Measurements from ENCODE around the gene PARVG. TPM values are rescaled to one million over a fixed set of nuclear protein-coding genes. Genes with fewer than 3 reads are reported as not detected.

Gene PARVG
- total RNA-seq, 2 donors from 2014 or later, result 89.1 to 94.7 TPM

- Mint-ChIP-seq H3K36me3 (ENCODE audit: low read depth) (peaks cover 2% of the 10 kb centered on the region), H3K4me1 (peaks cover 2% of the 10 kb centered on the region), H3K4me3 (no peak overlapping the region), H3K27ac (no peak overlapping the region), H3K27me3 (peaks cover 49% of the 10 kb centered on the region)
- DNase-seq (no peak), ATAC-seq (no peak)
- H3K9me3 ChIP-seq (ENCODE audit: control insufficient read depth, low read length, poor library complexity, severe bottlenecking), result no peaks in the 10 kb centered on the region
Observed at GRCh38 chr22:44242946-44243724, 62.4 kb downstream of the PARVG start.

- Mint-ChIP-seq H3K27me3 (peaks cover 51% of the 10 kb centered on the region), H3K4me1 (peaks cover 2% of the 10 kb centered on the region), H3K27ac (no peak overlapping the region), H3K4me3 (no peak overlapping the region), H3K36me3 (ENCODE audit: low read depth) (peaks cover 2% of the 10 kb centered on the region)
- H3K9me3 ChIP-seq (ENCODE audit: control insufficient read depth, low read length, poor library complexity, severe bottlenecking), result no peaks in the 10 kb centered on the region
- ATAC-seq (no peak), DNase-seq (no peak)
Observed at GRCh38 chr22:44243761-44244160, 63.0 kb downstream of the PARVG start.

- no peak for ATAC-seq
- Mint-ChIP-seq H3K27me3 (peaks cover 51% of the 10 kb centered on the region), H3K36me3 (ENCODE audit: low read depth) (peaks cover 2% of the 10 kb centered on the region), H3K4me3 (no peak overlapping the region), H3K4me1 (peaks cover 2% of the 10 kb centered on the region), H3K27ac (no peak overlapping the region)
- no peaks in the 10 kb centered on the region for H3K9me3 ChIP-seq (ENCODE audit: control insufficient read depth, low read length, poor library complexity, severe bottlenecking)
- no peak for DNase-seq
Observed at GRCh38 chr22:44244265-44244822, 63.6 kb downstream of the PARVG start.

- H3K9me3 ChIP-seq (ENCODE audit: control insufficient read depth, low read length, poor library complexity, severe bottlenecking), result no peaks in the 10 kb centered on the region
- peaks cover 51% of the 10 kb centered on the region for H3K27me3 Mint-ChIP-seq
- no peak for DNase-seq
- no peak overlapping the region for H3K4me3 Mint-ChIP-seq
- no peak for ATAC-seq
- peaks cover 2% of the 10 kb centered on the region for H3K36me3 Mint-ChIP-seq (ENCODE audit: low read depth)
- peaks cover 2% of the 10 kb centered on the region for H3K4me1 Mint-ChIP-seq
- no peak overlapping the region for H3K27ac Mint-ChIP-seq
Observed at GRCh38 chr22:44245438-44245837, 64.7 kb downstream of the PARVG start.

- no peaks in the 10 kb centered on the region for H3K9me3 ChIP-seq (ENCODE audit: control insufficient read depth, low read length, poor library complexity, severe bottlenecking)
- Mint-ChIP-seq H3K27me3 (peaks cover 46% of the 10 kb centered on the region), H3K4me1 (peaks cover 2% of the 10 kb centered on the region), H3K4me3 (no peak overlapping the region), H3K36me3 (ENCODE audit: low read depth) (peaks cover 2% of the 10 kb centered on the region), H3K27ac (no peak overlapping the region)
- ATAC-seq, result no peak
- no peak for DNase-seq
Observed at GRCh38 chr22:44245867-44246266, 65.1 kb downstream of the PARVG start.

- DNase-seq (no peak), ATAC-seq (no peak)
- Mint-ChIP-seq H3K27ac (no peak overlapping the region), H3K4me3 (no peak overlapping the region), H3K36me3 (ENCODE audit: low read depth) (peaks cover 2% of the 10 kb centered on the region), H3K4me1 (peaks cover 2% of the 10 kb centered on the region), H3K27me3 (peaks cover 42% of the 10 kb centered on the region)
- no peaks in the 10 kb centered on the region for H3K9me3 ChIP-seq (ENCODE audit: control insufficient read depth, low read length, poor library complexity, severe bottlenecking)
Observed at GRCh38 chr22:44246615-44247326, 66.0 kb downstream of the PARVG start.

GRCh38 chr22:44247346-44247745 is 66.6 kb downstream of the PARVG start:
- H3K27me3 Mint-ChIP-seq, result peaks cover 36% of the 10 kb centered on the region
- peaks cover 2% of the 10 kb centered on the region for H3K4me1 Mint-ChIP-seq
- DNase-seq (no peak), ATAC-seq (no peak)
- H3K36me3 Mint-ChIP-seq (ENCODE audit: low read depth), result peaks cover 2% of the 10 kb centered on the region
- H3K27ac Mint-ChIP-seq, result no peak overlapping the region
- no peaks in the 10 kb centered on the region for H3K9me3 ChIP-seq (ENCODE audit: control insufficient read depth, low read length, poor library complexity, severe bottlenecking)
- no peak overlapping the region for H3K4me3 Mint-ChIP-seq

GRCh38 chr22:44247923-44248892 is 67.5 kb downstream of the PARVG start:
- no peak overlapping the region for H3K27ac Mint-ChIP-seq
- peaks cover 29% of the 10 kb centered on the region for H3K27me3 Mint-ChIP-seq
- ATAC-seq, result no peak
- peaks cover 2% of the 10 kb centered on the region for H3K36me3 Mint-ChIP-seq (ENCODE audit: low read depth)
- H3K4me1 Mint-ChIP-seq, result peaks cover 2% of the 10 kb centered on the region
- no peak overlapping the region for H3K4me3 Mint-ChIP-seq
- DNase-seq, result no peak
- no peaks in the 10 kb centered on the region for H3K9me3 ChIP-seq (ENCODE audit: control insufficient read depth, low read length, poor library complexity, severe bottlenecking)

GRCh38 chr22:44248926-44249325 is 68.2 kb downstream of the PARVG start:
- Mint-ChIP-seq H3K4me1 (peaks cover 2% of the 10 kb centered on the region), H3K27ac (no peak overlapping the region), H3K4me3 (no peak overlapping the region), H3K27me3 (peaks cover 28% of the 10 kb centered on the region), H3K36me3 (ENCODE audit: low read depth) (peaks cover 2% of the 10 kb centered on the region)
- ATAC-seq (no peak), DNase-seq (no peak)
- no peaks in the 10 kb centered on the region for H3K9me3 ChIP-seq (ENCODE audit: control insufficient read depth, low read length, poor library complexity, severe bottlenecking)

- Mint-ChIP-seq H3K4me3 (no peak overlapping the region), H3K36me3 (ENCODE audit: low read depth) (peaks cover 2% of the 10 kb centered on the region), H3K4me1 (peaks cover under 1% of the 10 kb centered on the region), H3K27ac (no peak overlapping the region), H3K27me3 (peaks cover 22% of the 10 kb centered on the region)
- DNase-seq, result no peak
- ATAC-seq, result no peak
- no peaks in the 10 kb centered on the region for H3K9me3 ChIP-seq (ENCODE audit: control insufficient read depth, low read length, poor library complexity, severe bottlenecking)
Observed at GRCh38 chr22:44249376-44250147, 68.8 kb downstream of the PARVG start.

GRCh38 chr22:44254811-44255210 is 74.1 kb downstream of the PARVG start:
- H3K4me3 Mint-ChIP-seq, result no peak overlapping the region
- H3K27me3 Mint-ChIP-seq, result peaks cover 31% of the 10 kb centered on the region
- H3K9me3 ChIP-seq (ENCODE audit: control insufficient read depth, low read length, poor library complexity, severe bottlenecking), result no peaks in the 10 kb centered on the region
- ATAC-seq, result no peak
- H3K27ac Mint-ChIP-seq, result no peak overlapping the region
- peaks cover 4% of the 10 kb centered on the region for H3K36me3 Mint-ChIP-seq (ENCODE audit: low read depth)
- H3K4me1 Mint-ChIP-seq, result peaks cover 2% of the 10 kb centered on the region
- DNase-seq, result no peak

GRCh38 chr22:44256085-44256484 is 75.4 kb downstream of the PARVG start:
- ATAC-seq, result no peak

More at GRCh38 chr22:44256085-44256484, 75.4 kb downstream of the PARVG start:
- Mint-ChIP-seq H3K27me3 (peaks cover 31% of the 10 kb centered on the region), H3K36me3 (ENCODE audit: low read depth) (peaks cover 4% of the 10 kb centered on the region), H3K4me1 (peaks cover 4% of the 10 kb centered on the region), H3K4me3 (no peak overlapping the region), H3K27ac (no peak overlapping the region)
- no peak for DNase-seq
- H3K9me3 ChIP-seq (ENCODE audit: control insufficient read depth, low read length, poor library complexity, severe bottlenecking), result no peaks in the 10 kb centered on the region

All from T-helper 17 cell (primary cell).